Lung (tissue), 12 donors: ENCODE measurements around the gene AK8. TPM values are rescaled to one million over a fixed set of nuclear protein-coding genes. Genes with fewer than 3 reads are reported as not detected.

Experiments
- ATAC-seq: fragments of 200-7000 bp; cut with Tn5 transposase; one replicate; pipeline ENCODE4 v1.9.1; 2020; ENCODE audit warnings: moderate number of reproducible peaks; ENCODE audit not compliant: insufficient read depth, low FRiP score
- DNase-seq, 3 donors: peaks; one replicate each; pipeline ENCODE4 v3.0.0-alpha.2; 2013 to 2017
- H3K27ac ChIP-seq, 2 donors: one replicate each; pipeline ENCODE4 v1.5.1; 2013; ENCODE audit warnings: mild to moderate bottlenecking in 2 of 2, moderate library complexity in 2 of 2, control low read depth in 1 of 2, inconsistent platforms in 1 of 2, low read depth in 1 of 2, low read length in 1 of 2
- H3K27me3 ChIP-seq, 3 donors: one replicate each; pipeline ENCODE4 v1.5.1; 2013; ENCODE audit warnings: low read length in 2 of 3; ENCODE audit not compliant: control insufficient read depth in 3 of 3, insufficient read depth in 3 of 3
- H3K36me3 ChIP-seq, 4 donors: one replicate each; pipeline ENCODE4 v1.5.1; 2013; ENCODE audit warnings: low read length in 4 of 4, mild to moderate bottlenecking in 1 of 4, moderate library complexity in 1 of 4; ENCODE audit not compliant: control insufficient read depth in 4 of 4, insufficient read depth in 4 of 4
- H3K4me1 ChIP-seq, 5 donors: one replicate each; pipeline ENCODE4 v1.5.1; 2013; ENCODE audit warnings: low read length in 5 of 5, mild to moderate bottlenecking in 2 of 5, moderate library complexity in 1 of 5; ENCODE audit not compliant: control insufficient read depth in 5 of 5, insufficient read depth in 5 of 5
- H3K4me3 ChIP-seq: one replicate; pipeline ENCODE4 v1.5.1; 2013; ENCODE audit warnings: mild to moderate bottlenecking, control low read depth, moderate library complexity
- H3K9ac ChIP-seq, 2 donors: one replicate each; pipeline ENCODE4 v1.5.1; 2013; ENCODE audit warnings: low read length in 2 of 2, control low read depth in 1 of 2; ENCODE audit not compliant: insufficient read depth in 1 of 2
- H3K9me3 ChIP-seq, 4 donors: one replicate each; pipeline ENCODE4 v1.5.1; 2013; ENCODE audit warnings: low read length in 3 of 4, mild to moderate bottlenecking in 1 of 4, moderate library complexity in 1 of 4; ENCODE audit not compliant: control insufficient read depth in 4 of 4, insufficient read depth in 3 of 4
- CTCF ChIP-seq: IDR thresholded peaks from 2 replicates; pipeline ENCODE4 v1.5.1; 2012; ENCODE audit warnings: mild to moderate bottlenecking; ENCODE audit errors: control extremely low read depth, extremely low read depth
- WGBS, 2 donors: extraction: QIAGEN DNeasy Blood & Tissue Kit; methylation state at CpG; one replicate each; pipeline ENCODE4 v1.1.7; 2013; 5-methylcytosine and 5-hydroxymethylcytosine counted together
- polyA plus RNA-seq, 2 donors: library from polyadenylated mRNA; stranded (reverse); fragments of 200-250 nt; gene quantifications; one replicate each; pipeline ENCODE4 v1.2.1, GENCODE V29; 2013
- total RNA-seq, 2 donors: library from RNA; depleted of rRNA in 1 of 2; stranded (reverse); fragments of >200 nt in 1 of 2; gene quantifications; one replicate each; pipeline ENCODE4 v1.2.1, GENCODE V29; 2014 to 2021
- donor health status: control.
- donor health status: control.
- donor health status: Bipolar disorder and iron deficiency.
- donor health status: healthy.
- donor health status: DM: yes; HTN: yes; CAD: no.

Gene AK8
- total and polyA plus RNA-seq, 4 donors, result 1.9 to 10.6 (median 3.7) TPM

DNA sequence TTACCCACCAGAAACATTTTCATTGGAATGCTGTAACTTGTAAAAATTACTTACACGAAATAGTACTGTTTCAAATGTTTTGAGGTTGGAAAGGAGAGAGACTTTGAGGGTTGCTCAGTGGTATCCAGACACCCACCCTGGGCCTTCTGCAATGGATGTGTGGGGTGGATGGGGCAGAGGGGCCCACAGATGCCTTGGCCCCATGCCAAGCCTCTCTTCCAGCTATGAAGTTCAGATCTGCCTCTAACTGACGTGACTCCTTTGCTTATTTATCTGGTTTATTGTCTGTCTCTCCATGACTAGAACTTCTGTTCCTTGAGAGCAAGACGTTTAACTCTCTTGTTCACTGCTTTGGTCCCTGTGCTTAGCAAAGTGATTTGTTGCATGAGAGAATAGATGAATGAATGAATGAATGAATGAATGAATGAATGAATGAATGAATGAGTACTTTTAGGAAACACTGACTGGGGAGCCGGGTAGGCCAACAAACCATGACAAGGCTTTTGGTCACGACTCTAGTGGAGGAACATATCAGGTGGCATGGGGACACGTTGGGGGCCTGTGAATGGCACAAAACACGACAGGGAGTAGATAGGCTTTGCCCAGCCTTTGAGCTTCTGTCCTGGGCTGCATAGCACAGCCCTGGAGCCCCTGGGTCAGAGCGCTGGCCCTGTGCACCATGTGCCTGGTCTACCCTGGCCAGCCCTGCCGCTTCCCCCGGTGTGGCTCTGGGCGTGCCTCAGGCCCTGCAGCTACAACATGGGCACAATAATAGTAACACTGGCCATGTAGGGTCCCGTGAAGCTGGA is 31.8 kb downstream of the AK8 start:
- Histone ChIP-seq H3K4me3 (no peak overlapping the region), H3K36me3 (no peaks in the 10 kb centered on the region), H3K4me1 (peaks cover 0 to 8% (median 0%) of the 10 kb centered on the region in 5 donors), H3K27ac (no peak overlapping the region), H3K9me3 (no peaks in the 10 kb centered on the region), H3K9ac (no peak overlapping the region), H3K27me3 (no peaks in the 10 kb centered on the region)
- ATAC-seq, result no peak
- TF ChIP-seq CTCF, result no peak
- WGBS, 2 donors, result 85 to 92% methylated on average over 12 of the region's 12 CpGs
- DNase-seq, result no peak

- Histone ChIP-seq H3K9ac (no peak overlapping the region), H3K9me3 (peaks cover 0 to 1% (median 0%) of the 10 kb centered on the region in 4 donors), H3K27me3 (no peaks in the 10 kb centered on the region), H3K4me3 (no peak overlapping the region), H3K36me3 (no peaks in the 10 kb centered on the region), H3K4me1 (no peaks in the 10 kb centered on the region), H3K27ac (no peak overlapping the region)
- no peak for TF ChIP-seq CTCF
- no peak for ATAC-seq
- 84 to 91% methylated on average over 5 of the region's 5 CpGs for WGBS, 2 donors
- DNase-seq, result no peak
Measured at GRCh38 chr9:132842124-132843044, 35.7 kb downstream of the AK8 start.

DNA sequence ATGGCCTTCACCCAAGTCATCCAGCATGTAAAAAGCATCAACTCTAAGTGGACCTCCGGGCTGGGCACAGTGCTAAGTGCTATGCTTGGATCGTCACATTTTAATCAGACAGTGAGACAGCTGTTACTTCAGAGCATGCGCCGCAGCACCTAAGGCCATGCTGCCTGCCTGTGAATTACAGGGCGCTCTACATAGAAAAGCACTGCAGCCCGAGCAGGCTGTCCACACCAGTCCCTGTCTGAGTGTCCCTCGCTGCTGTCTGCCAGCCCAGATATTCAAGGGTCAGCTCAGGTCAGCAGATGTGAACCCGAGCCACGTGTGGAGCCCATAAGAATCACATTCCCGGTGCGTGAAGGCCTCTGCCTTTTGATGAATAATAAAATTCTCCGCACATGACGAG is 37.1 kb downstream of the AK8 start:
- 85 to 90% methylated on average over 13 of the region's 13 CpGs for WGBS, 2 donors
- TF ChIP-seq CTCF, result no peak
- Histone ChIP-seq H3K36me3 (no peaks in the 10 kb centered on the region), H3K4me3 (no peak overlapping the region), H3K27me3 (no peaks in the 10 kb centered on the region), H3K4me1 (no peaks in the 10 kb centered on the region), H3K9ac (no peak overlapping the region), H3K27ac (no peak overlapping the region), H3K9me3 (peaks cover 0 to 1% (median 0%) of the 10 kb centered on the region in 4 donors)
- no peak for ATAC-seq
- no peak for DNase-seq
